Activated B cell treated with CpG ODN at 0.5 μM for 24 hours (primary cell): ENCODE data around the gene PDIA3. TPM values are rescaled to one million over a fixed set of nuclear protein-coding genes. Genes with fewer than 3 reads are reported as not detected.

Experiments
- ATAC-seq: fragments of 200-7000 bp; cut with Tn5 transposase; one replicate; pipeline ENCODE4 v1.10.0; 2021; ENCODE audit warnings: low read depth, mild to moderate bottlenecking, moderate library complexity
- CTCF ChIA-PET: fragments of 350-600 bp; sonication (Branson Sonifier 250); formaldehyde crosslinking; loops from one replicate; lab custom pipeline; 2021; ENCODE audit warnings: antibody characterized with exemption; lab: Charles Lee
- POLR2A ChIA-PET: fragments of 350-600 bp; sonication (Branson Sonifier 250); formaldehyde crosslinking; loops from one replicate; lab custom pipeline; 2021; ENCODE audit warnings: antibody characterized with exemption; lab: Charles Lee
- DNase-seq: peaks from one replicate; pipeline ENCODE4 v3.0.0; 2022
- H3K27ac Mint-ChIP-seq: one replicate; pipeline ENCODE4 v1.8.0; 2020; ENCODE audit warnings: mixed read lengths
- H3K27me3 Mint-ChIP-seq: one replicate; pipeline ENCODE4 v1.8.0; 2021; ENCODE audit warnings: mixed read lengths
- H3K36me3 Mint-ChIP-seq: one replicate; pipeline ENCODE4 v1.8.0; 2021; ENCODE audit warnings: low read depth, mixed read lengths
- H3K4me1 Mint-ChIP-seq: one replicate; pipeline ENCODE4 v1.8.0; 2021; ENCODE audit warnings: mixed read lengths
- H3K4me3 Mint-ChIP-seq: one replicate; pipeline ENCODE4 v1.8.0; 2020; ENCODE audit warnings: mild to moderate bottlenecking, mixed read lengths
- H3K9me3 Mint-ChIP-seq: one replicate; pipeline ENCODE4 v1.8.0; 2020; ENCODE audit warnings: mixed read lengths
- CTCF ChIP-seq: fragments of 200-600 bp; IDR thresholded peaks from one replicate; pipeline ENCODE4 v1.8.0; 2022; ENCODE audit warnings: antibody characterized with exemption, mild to moderate bottlenecking
- intact Hi-C: fragments of 100-400 bp; cut with micrococcal nuclease; formaldehyde crosslinking; loops from one replicate; pipeline ENCODE4 v1.15.1; 2024
- total RNA-seq: library from RNA; stranded (reverse); gene quantifications from 2 replicates; pipeline ENCODE4 v1.2.3, GENCODE V29; 2022

The PDIA3 gene
- total RNA-seq, 1 donor from 2014 or later = 179 TPM

- no peak overlapping the region for H3K27ac Mint-ChIP-seq
- DNase-seq (no peak), ATAC-seq (no peak)
- H3K36me3 Mint-ChIP-seq = peaks cover 37% of the 10 kb centered on the region
- no peaks in the 10 kb centered on the region for H3K27me3 Mint-ChIP-seq
- ChIA-PET CTCF (no interaction called here), POLR2A (interaction anchor here (0.7 to 2.6 kb wide), 5 partner anchors 13 to 278 kb away, joined by 3 to 11 read pairs (median 5); partner anchors contain the start of genes ELL3, HYPK and SERINC4)
- peaks cover 41% of the 10 kb centered on the region for H3K4me1 Mint-ChIP-seq
- intact Hi-C loops = loop anchor here (10.0 kb wide), 1 partner anchor 307 kb away; the partner anchor contains the start of gene MAP1A
- no peak for TF ChIP-seq CTCF
- H3K4me3 Mint-ChIP-seq = no peak overlapping the region
- no peaks in the 10 kb centered on the region for H3K9me3 Mint-ChIP-seq
Observed at GRCh38 chr15:43821505-43821904, 75.3 kb downstream of the PDIA3 start.

Other genes with a start within 250 kb of the PDIA3 start
- gene MAP1A, start 228.8 kb upstream of the PDIA3 start, total RNA-seq = 0.11 and 0.12 TPM in 2 replicates
- 61.7 and 71.0 TPM in 2 replicates for gene PPIP5K1, start 156.2 kb upstream of the PDIA3 start, total RNA-seq
- gene CKMT1B, start 152.4 kb upstream of the PDIA3 start, total RNA-seq = not detected in 2 replicates
- gene STRC, start 127.6 kb upstream of the PDIA3 start, total RNA-seq = 0.42 and 0.49 TPM in 2 replicates
- gene CATSPER2, start 97.6 kb upstream of the PDIA3 start, total RNA-seq = 12.9 and 13.8 TPM in 2 replicates
- gene CKMT1A, start 52.6 kb upstream of the PDIA3 start, total RNA-seq = not detected in 2 replicates
- 95.5 and 108 TPM in 2 replicates for gene ELL3, start 30.5 kb downstream of the PDIA3 start, total RNA-seq
- gene SERF2, start 45.9 kb downstream of the PDIA3 start, total RNA-seq = 601 and 656 TPM in 2 replicates
- 0.11 and 0.20 TPM in 2 replicates for gene SERINC4, start 53.8 kb downstream of the PDIA3 start, total RNA-seq
- 19.2 and 19.7 TPM in 2 replicates for gene HYPK, start 54.2 kb downstream of the PDIA3 start, total RNA-seq
- gene MFAP1, start 78.3 kb downstream of the PDIA3 start, total RNA-seq = 26.1 and 27.9 TPM in 2 replicates
- 12.0 and 15.1 TPM in 2 replicates for gene WDR76, start 80.6 kb downstream of the PDIA3 start, total RNA-seq